Liver (tissue), 3 donors: ENCODE data around the gene CCDC40.

Source experiments
- CTCF ChIP-seq: fragments of 150-350 bp; IDR thresholded peaks from 2 replicates; pipeline ENCODE4 v1.5.1; 2017; ENCODE audit warnings: improper control_type of control experiment, low read depth, low read length; ENCODE audit not compliant: missing input control
- GABPA ChIP-seq, 2 donors: IDR thresholded peaks in 1 of 2; conservative IDR thresholded peaks in 1 of 2; 2 replicates each; pipeline ENCODE4 v1.6.1; 2016; ENCODE audit warnings: antibody characterized with exemption in 2 of 2, mild to moderate bottlenecking in 1 of 2, moderate library complexity in 1 of 2
- JUND ChIP-seq, 2 donors: IDR thresholded peaks; 2 replicates each; pipeline ENCODE4 v1.6.1; 2016; ENCODE audit warnings: antibody characterized with exemption in 2 of 2
- RAD21 ChIP-seq, 2 donors: IDR thresholded peaks; 2 replicates each; pipeline ENCODE4 v1.6.1; 2016; ENCODE audit warnings: antibody characterized with exemption in 2 of 2, mild to moderate bottlenecking in 2 of 2
- TAF1 ChIP-seq: conservative IDR thresholded peaks from 2 replicates; pipeline ENCODE4 v1.6.1; 2016; ENCODE audit warnings: antibody characterized with exemption, mild to moderate bottlenecking
- YY1 ChIP-seq: IDR thresholded peaks from 2 replicates; pipeline ENCODE4 v1.6.1; 2016; ENCODE audit warnings: antibody characterized with exemption, mild to moderate bottlenecking
- ZBTB33 ChIP-seq: IDR thresholded peaks from 2 replicates; pipeline ENCODE4 v1.6.1; 2016; ENCODE audit warnings: antibody characterized with exemption
- TF ChIP-seq, protein P1 (sequence below): IDR thresholded peaks from 2 replicates; pipeline ENCODE4 v1.6.1; 2016; ENCODE audit warnings: antibody characterized with exemption, mild to moderate bottlenecking
- donor health status: healthy.
- donor health status: healthy.

DNA sequence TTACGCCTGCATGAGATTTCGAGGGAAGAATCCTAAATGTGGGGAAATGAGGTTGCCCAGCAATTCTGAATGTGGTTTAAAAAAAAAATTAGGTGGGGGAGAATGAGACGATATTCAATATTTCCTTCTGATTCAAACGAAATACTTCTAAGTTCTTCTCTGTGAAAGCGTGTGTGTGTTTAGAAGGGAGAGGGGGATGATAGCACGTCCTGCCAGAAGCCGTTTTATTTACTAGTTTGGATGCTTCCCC lies 48.6 kb upstream of the CCDC40 start:
- TF ChIP-seq GABPA (IDR thresholded peaks at IDR 0.05 in 1 of 2, conservative IDR thresholded peaks at IDR 0.05 in 1 of 2) (no peak), YY1 (no peak), CTCF (no peak), JUND (IDR thresholded peaks at IDR 0.05) (no peak), RAD21 (IDR thresholded peaks at IDR 0.05) (no peak), ZBTB33 (no peak), TAF1 (no peak)
- TF ChIP-seq, protein P1, sequence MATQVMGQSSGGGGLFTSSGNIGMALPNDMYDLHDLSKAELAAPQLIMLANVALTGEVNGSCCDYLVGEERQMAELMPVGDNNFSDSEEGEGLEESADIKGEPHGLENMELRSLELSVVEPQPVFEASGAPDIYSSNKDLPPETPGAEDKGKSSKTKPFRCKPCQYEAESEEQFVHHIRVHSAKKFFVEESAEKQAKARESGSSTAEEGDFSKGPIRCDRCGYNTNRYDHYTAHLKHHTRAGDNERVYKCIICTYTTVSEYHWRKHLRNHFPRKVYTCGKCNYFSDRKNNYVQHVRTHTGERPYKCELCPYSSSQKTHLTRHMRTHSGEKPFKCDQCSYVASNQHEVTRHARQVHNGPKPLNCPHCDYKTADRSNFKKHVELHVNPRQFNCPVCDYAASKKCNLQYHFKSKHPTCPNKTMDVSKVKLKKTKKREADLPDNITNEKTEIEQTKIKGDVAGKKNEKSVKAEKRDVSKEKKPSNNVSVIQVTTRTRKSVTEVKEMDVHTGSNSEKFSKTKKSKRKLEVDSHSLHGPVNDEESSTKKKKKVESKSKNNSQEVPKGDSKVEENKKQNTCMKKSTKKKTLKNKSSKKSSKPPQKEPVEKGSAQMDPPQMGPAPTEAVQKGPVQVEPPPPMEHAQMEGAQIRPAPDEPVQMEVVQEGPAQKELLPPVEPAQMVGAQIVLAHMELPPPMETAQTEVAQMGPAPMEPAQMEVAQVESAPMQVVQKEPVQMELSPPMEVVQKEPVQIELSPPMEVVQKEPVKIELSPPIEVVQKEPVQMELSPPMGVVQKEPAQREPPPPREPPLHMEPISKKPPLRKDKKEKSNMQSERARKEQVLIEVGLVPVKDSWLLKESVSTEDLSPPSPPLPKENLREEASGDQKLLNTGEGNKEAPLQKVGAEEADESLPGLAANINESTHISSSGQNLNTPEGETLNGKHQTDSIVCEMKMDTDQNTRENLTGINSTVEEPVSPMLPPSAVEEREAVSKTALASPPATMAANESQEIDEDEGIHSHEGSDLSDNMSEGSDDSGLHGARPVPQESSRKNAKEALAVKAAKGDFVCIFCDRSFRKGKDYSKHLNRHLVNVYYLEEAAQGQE = no peak
